Stimulated activated CD4-positive, alpha-beta T cell treated with anti-CD3 and anti-CD28 coated beads, Interleukin-1b, Interleukin-23, amount 100 ng/mL, for 1 hour (primary cell): ENCODE results near the gene ATP1A4.

Experiments
- DNase-seq, 2 donors: peaks; one replicate each; pipeline ENCODE4 v3.0.0-alpha.2; 2020; ENCODE audit warnings: low read depth in 2 of 2

The ATP1A4 gene

GRCh38 chr1:160227561-160227960 is 76.2 kb downstream of the ATP1A4 start:
- DNase-seq = no peak

- DNase-seq = no peak
These were observed 77.0 kb downstream of the ATP1A4 start for GRCh38 chr1:160228431-160228830.

GRCh38 chr1:160232911-160233310 is 81.5 kb downstream of the ATP1A4 start:
- no peak for DNase-seq
